GM12878 (cell line): ENCODE data around the gene LIG3.

Experiments used
- CEBPB ChIP-seq, 2 experiments: fragments of 150-350 bp in 1 of 2; IDR thresholded peaks; 2 replicates each; pipeline ENCODE4 v1.6.1; 2012 to 2014; ENCODE audit warnings: low read depth in 2 of 2, low read length in 2 of 2, borderline replicate concordance in 1 of 2, inconsistent platforms in 1 of 2
- CTCF ChIP-seq, 3 experiments: IDR thresholded peaks in 2 of 3; conservative IDR thresholded peaks in 1 of 3; 2 replicates each; pipeline ENCODE4 v1.5.1; 2011; ENCODE audit warnings: low read depth in 3 of 3, low read length in 3 of 3, mild to moderate bottlenecking in 3 of 3, control low read depth in 2 of 3, moderate library complexity in 2 of 3, inconsistent platforms in 1 of 3, mixed read lengths in 1 of 3; ENCODE audit not compliant: control insufficient read depth in 2 of 3, insufficient read depth in 1 of 3; ENCODE audit errors: extremely low read depth in 1 of 3
- EZH2 ChIP-seq: IDR thresholded peaks from 2 replicates; pipeline ENCODE4 v1.6.1; 2012; ENCODE audit warnings: low read depth, mild to moderate bottlenecking, control low read depth, inconsistent platforms, low read length, borderline replicate concordance; ENCODE audit not compliant: control insufficient read depth
- GABPA ChIP-seq: IDR thresholded peaks from 2 replicates; pipeline ENCODE4 v1.6.1; 2014; ENCODE audit warnings: antibody characterized with exemption, low read depth, mild to moderate bottlenecking, inconsistent platforms
- HCFC1 ChIP-seq: fragments of 150-350 bp; IDR thresholded peaks from 2 replicates; pipeline ENCODE4 v1.6.1; 2014; ENCODE audit warnings: low read length
- MYC ChIP-seq: IDR thresholded peaks from 2 replicates; pipeline ENCODE4 v1.6.1; 2011; ENCODE audit warnings: mild to moderate bottlenecking, low read length, moderate library complexity, inconsistent platforms; ENCODE audit not compliant: insufficient read depth, insufficient replicate concordance, insufficient read length, severe bottlenecking
- PKNOX1 ChIP-seq: fragments of 450-650 bp; IDR thresholded peaks from 2 replicates; pipeline ENCODE4 v1.6.1; 2016; ENCODE audit warnings: mild to moderate bottlenecking
- RBBP5 ChIP-seq: fragments of 200-600 bp; sonication (generic); conservative IDR thresholded peaks from 2 replicates; pipeline ENCODE4 v1.6.1; 2016
- RFX5 ChIP-seq: IDR thresholded peaks from 2 replicates; pipeline ENCODE4 v1.6.1; 2011; ENCODE audit warnings: low read depth, low read length, improper control_type of control experiment
- SPI1 ChIP-seq: IDR thresholded peaks from 2 replicates; pipeline ENCODE4 v1.6.1; 2011; ENCODE audit warnings: low read depth, mild to moderate bottlenecking, low read length, moderate library complexity, borderline replicate concordance; ENCODE audit not compliant: insufficient read depth

GRCh38 chr17:34974179-34974578 is 6.1 kb upstream of the LIG3 start:
- TF ChIP-seq SPI1 (no peak), RBBP5 (no peak), CEBPB (IDR thresholded peaks at IDR 0.05; ENCODE audit: borderline replicate concordance in 1 of 2, low read depth in 2 of 2, low read length in 2 of 2) (no peak), EZH2 (no peak), RFX5 (no peak), PKNOX1 (no peak), CTCF (IDR thresholded peaks at IDR 0.05 in 2 of 3, conservative IDR thresholded peaks at IDR 0.05 in 1 of 3; ENCODE audit: control insufficient read depth in 2 of 3, extremely low read depth in 1 of 3, insufficient read depth in 1 of 3, low read depth in 3 of 3, low read length in 3 of 3) (no peak), HCFC1 (no peak), MYC (no peak), GABPA (no peak)
